Measurements from ENCODE around the gene BTRC. TPM values are rescaled to one million over a fixed set of nuclear protein-coding genes. Genes with fewer than 3 reads are reported as not detected.

The BTRC gene
- total RNA-seq (ENCODE audit: low replicate concordance) = 12.6 and 17.2 TPM in 2 replicates

DNA sequence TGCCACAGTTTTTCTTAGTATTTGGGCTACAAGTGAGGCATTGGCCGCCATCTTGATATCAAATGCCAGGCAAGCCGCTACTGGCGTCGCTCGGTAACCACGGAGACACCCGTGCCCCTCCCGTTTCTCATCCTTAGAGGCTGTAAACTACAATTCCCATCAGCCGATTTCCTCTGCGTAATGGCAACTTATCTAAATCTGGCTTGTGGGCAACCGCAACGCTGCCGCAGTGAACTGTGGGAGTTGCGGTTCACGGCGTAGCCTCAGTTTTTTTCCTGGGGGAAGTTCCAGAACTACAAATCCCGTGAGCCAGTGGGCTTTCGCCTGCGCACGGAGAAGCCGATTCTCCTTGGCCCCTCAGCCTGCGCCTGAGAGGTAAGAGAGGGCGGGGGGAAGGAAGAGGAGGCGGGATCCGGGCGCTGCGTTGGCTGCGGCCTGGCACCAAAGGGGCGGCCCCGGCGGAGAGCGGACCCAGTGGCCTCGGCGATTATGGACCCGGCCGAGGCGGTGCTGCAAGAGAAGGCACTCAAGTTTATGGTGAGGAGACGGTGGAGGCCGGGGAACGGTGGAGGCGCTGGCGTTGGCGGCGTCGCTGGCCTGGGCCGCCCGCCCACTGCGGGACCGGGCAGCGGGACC lies at the start of gene BTRC:
Gene BTRC (plus strand): TSS at position 474 of the 636 bp plus-strand sequence. CDS start 16 bp downstream, at position 490.
- TF ChIP-seq CTCF (IDR thresholded peaks at IDR 0.05; ENCODE audit: insufficient read depth, low read length) = no peak
- DNase-seq (ENCODE audit: low read depth) = peak; percentile 99
- peak within 1 kb of the TSS; percentile 87 for H3K4me3 ChIP-seq (ENCODE audit: low read depth, low read length)

- H3K4me3 ChIP-seq (ENCODE audit: low read depth, low read length) = no peak overlapping the region
- TF ChIP-seq CTCF (IDR thresholded peaks at IDR 0.05; ENCODE audit: insufficient read depth, low read length) = no peak
- DNase-seq (ENCODE audit: low read depth) = no peak
Measured at GRCh38 chr10:101304316-101304715, 49.6 kb upstream of the BTRC start.

DNA sequence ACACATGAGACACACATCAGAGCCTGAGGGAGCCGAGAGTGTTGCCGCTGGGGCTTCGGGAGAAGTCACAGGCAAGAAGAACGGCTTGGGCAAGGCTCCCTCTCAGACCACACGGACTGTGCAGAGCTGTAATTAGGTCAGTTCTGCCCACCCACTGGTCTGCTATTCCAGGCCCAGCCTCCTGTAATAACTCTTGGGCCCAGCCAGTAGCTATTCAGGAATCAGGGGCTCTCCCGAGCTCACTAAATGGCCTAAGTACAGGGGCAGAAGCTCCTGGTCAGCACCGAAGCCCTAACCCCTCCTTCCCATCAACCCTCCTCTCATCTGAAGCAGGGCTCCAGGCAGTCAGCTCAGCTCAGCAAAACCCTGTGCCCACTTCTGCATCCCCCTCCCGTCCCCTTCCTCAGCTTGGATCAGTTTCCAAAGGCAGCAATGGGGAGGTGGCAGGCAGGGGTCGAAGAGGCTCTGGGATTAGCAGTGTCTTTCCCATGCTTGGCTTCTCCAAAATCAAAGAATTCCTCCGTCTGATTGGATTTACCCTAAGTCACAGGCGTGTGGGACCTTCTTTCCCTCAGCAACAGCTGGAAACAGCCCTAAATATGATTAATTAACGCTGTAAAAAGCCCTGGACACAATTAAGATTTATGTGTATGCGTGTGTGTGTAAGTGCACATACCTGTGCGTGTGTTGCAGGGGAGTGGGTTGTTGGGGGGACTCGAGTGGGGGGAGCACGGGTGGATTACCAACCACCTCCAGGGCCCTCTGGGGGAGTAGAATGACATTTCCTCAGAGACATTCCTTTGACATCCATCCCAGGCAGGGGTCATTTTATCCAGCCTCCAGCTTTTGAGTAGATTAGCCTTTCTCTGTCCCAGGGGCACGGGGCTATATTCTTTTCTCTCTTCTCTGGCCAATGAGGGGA lies 48.4 kb upstream of the BTRC start:
- no peak overlapping the region for H3K4me3 ChIP-seq (ENCODE audit: low read depth, low read length)
- TF ChIP-seq CTCF (IDR thresholded peaks at IDR 0.05; ENCODE audit: insufficient read depth, low read length) = no peak
- no peak for DNase-seq (ENCODE audit: low read depth)

GRCh38 chr10:101308051-101308450 lies 45.9 kb upstream of the BTRC start:
- no peak for TF ChIP-seq CTCF (IDR thresholded peaks at IDR 0.05; ENCODE audit: insufficient read depth, low read length)
- no peak overlapping the region for H3K4me3 ChIP-seq (ENCODE audit: low read depth, low read length)
- no peak for DNase-seq (ENCODE audit: low read depth)

- DNase-seq (ENCODE audit: low read depth) = no peak
- no peak overlapping the region for H3K4me3 ChIP-seq (ENCODE audit: low read depth, low read length)
- TF ChIP-seq CTCF (IDR thresholded peaks at IDR 0.05; ENCODE audit: insufficient read depth, low read length) = no peak
Measured at GRCh38 chr10:101310529-101311184, 43.3 kb upstream of the BTRC start.

DNA sequence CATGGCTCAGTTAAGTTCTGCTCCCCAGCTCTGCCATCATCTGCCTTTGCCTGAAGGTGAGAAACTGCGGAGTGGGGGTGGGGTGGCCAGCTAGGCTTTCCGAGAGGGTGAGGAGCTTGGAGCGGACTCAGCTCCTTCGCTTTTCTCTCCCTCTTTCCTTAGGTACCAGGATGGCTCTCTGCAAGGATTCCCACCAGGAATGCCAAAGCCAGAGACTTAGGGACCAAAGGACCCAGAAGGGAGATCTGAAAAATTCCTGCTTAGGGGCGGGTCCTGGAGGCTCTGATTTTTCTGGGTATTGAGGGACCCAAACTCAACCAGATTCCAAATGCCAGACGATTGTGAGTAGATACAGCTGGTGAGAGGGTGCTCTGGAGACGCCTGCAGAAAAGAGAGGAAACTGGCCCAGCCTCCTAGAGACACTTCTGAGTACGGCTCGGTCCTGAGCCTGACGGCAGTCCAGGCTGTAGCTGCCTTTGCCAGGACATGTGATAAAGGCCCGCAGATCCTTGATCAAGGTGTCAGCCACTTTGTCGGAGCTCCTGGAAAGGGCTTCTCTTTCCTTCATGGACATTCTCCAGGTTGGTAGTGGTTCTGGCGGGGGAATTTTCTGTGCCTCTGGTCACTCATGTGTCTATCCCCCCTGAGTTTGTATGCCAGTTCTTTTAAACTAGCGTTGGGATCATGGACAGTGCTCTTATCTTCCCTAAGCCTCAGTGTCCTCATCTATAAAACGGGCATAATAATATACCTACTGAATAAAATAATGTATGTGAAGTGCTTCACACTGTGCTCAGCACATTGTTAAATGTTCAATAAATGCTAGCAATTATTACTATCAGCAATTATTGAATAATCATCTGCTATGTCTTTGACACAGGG lies 42.5 kb upstream of the BTRC start:
- TF ChIP-seq CTCF (IDR thresholded peaks at IDR 0.05; ENCODE audit: insufficient read depth, low read length) = no peak
- H3K4me3 ChIP-seq (ENCODE audit: low read depth, low read length) = no peak overlapping the region
- DNase-seq (ENCODE audit: low read depth) = no peak
